ENCODE data around the gene CCDC178. TPM values are rescaled to one million over a fixed set of nuclear protein-coding genes. Genes with fewer than 3 reads are reported as not detected.

Gene CCDC178
- total RNA-seq, 4 donors from 2014 or later, result 1.0 to 6.0 (median 5.0) TPM

- TF ChIP-seq CTCF (IDR thresholded peaks at IDR 0.05; ENCODE audit: low read depth), result no peak
Measured at GRCh38 chr18:33355263-33355662, 85.3 kb downstream of the CCDC178 start.

GRCh38 chr18:33350256-33350655, 90.3 kb downstream of the CCDC178 start:
- TF ChIP-seq CTCF (IDR thresholded peaks at IDR 0.05; ENCODE audit: low read depth), result no peak

- no peak for TF ChIP-seq CTCF (IDR thresholded peaks at IDR 0.05; ENCODE audit: low read depth)
Measured at GRCh38 chr18:33334781-33335180, 105.7 kb downstream of the CCDC178 start.

- TF ChIP-seq CTCF (IDR thresholded peaks at IDR 0.05; ENCODE audit: low read depth), result no peak
Measured at GRCh38 chr18:33330711-33331110, 109.8 kb downstream of the CCDC178 start.

GRCh38 chr18:33326975-33327374, 113.5 kb downstream of the CCDC178 start:
- no peak for TF ChIP-seq CTCF (IDR thresholded peaks at IDR 0.05; ENCODE audit: low read depth)

GRCh38 chr18:33317640-33318039, 122.9 kb downstream of the CCDC178 start:
- TF ChIP-seq CTCF (IDR thresholded peaks at IDR 0.05; ENCODE audit: low read depth), result no peak

- no peak for TF ChIP-seq CTCF (IDR thresholded peaks at IDR 0.05; ENCODE audit: low read depth)
Measured at GRCh38 chr18:33316146-33316587, 124.4 kb downstream of the CCDC178 start.
